Activated T-helper 9 cell treated with anti-CD3 and anti-CD28 coated beads, Interleukin-2, amount 50 U/mL, for 16 hours (primary cell): Measurements from ENCODE around the gene CHRNG.
"Not testable (repeated sequence)": the region's sequence is repeated elsewhere in the genome, so short reads cannot be mapped to it uniquely, and the experiment has no call there.

ENCODE experiments used
- DNase-seq: peaks from one replicate; pipeline ENCODE4 v3.0.0-alpha.2; 2020; ENCODE audit warnings: low read depth

Gene CHRNG

GRCh38 chr2:232527905-232528470, 11.5 kb upstream of the CHRNG start:
- no peak for DNase-seq

- no peak for DNase-seq
Observed at GRCh38 chr2:232528746-232529460, 10.6 kb upstream of the CHRNG start.

GRCh38 chr2:232529806-232530547, 9.5 kb upstream of the CHRNG start:
- DNase-seq, result no peak

GRCh38 chr2:232530626-232531260, 8.7 kb upstream of the CHRNG start:
- no peak for DNase-seq

GRCh38 chr2:232532419-232532818, 7.1 kb upstream of the CHRNG start:
- DNase-seq, result no peak

- DNase-seq, result not testable (repeated sequence)
Observed at GRCh38 chr2:232532821-232533220, 6.7 kb upstream of the CHRNG start.

GRCh38 chr2:232533944-232534710, 5.4 kb upstream of the CHRNG start:
- no peak for DNase-seq

GRCh38 chr2:232534940-232535651, 4.4 kb upstream of the CHRNG start:
- no peak for DNase-seq

GRCh38 chr2:232535761-232536530, 3.5 kb upstream of the CHRNG start:
- no peak for DNase-seq

GRCh38 chr2:232537079-232537478, 2.4 kb upstream of the CHRNG start:
- DNase-seq, result no peak

GRCh38 chr2:232537499-232537898, 2.0 kb upstream of the CHRNG start:
- no peak for DNase-seq

- no peak for DNase-seq
Observed at GRCh38 chr2:232538671-232539070, 821 bp upstream of the CHRNG start.

- no peak for DNase-seq
Observed at GRCh38 chr2:232540441-232541041, 1.0 kb downstream of the CHRNG start.

GRCh38 chr2:232541195-232541960, 1.9 kb downstream of the CHRNG start:
- no peak for DNase-seq

GRCh38 chr2:232541961-232542714, 2.6 kb downstream of the CHRNG start:
- DNase-seq, result no peak

GRCh38 chr2:232542715-232543467, 3.4 kb downstream of the CHRNG start:
- DNase-seq, result no peak

GRCh38 chr2:232543491-232543890, 4.0 kb downstream of the CHRNG start:
- DNase-seq, result no peak
